ENCODE measurements around the gene WDR83. TPM values are rescaled to one million over a fixed set of nuclear protein-coding genes. Genes with fewer than 3 reads are reported as not detected.

WDR83 gene
- total and polyA plus RNA-seq, 2 experiments from 2014 or later = 9.1 to 19.5 TPM

- Histone ChIP-seq H3K9me2 (replicated peaks; ENCODE audit: insufficient read depth) (no peaks in the 10 kb centered on the region), H3K79me2 (peaks cover 47% of the 10 kb centered on the region), H3K4me3 (no peak overlapping the region), H3K9me3 (ENCODE audit: low read depth) (peaks cover 32% of the 10 kb centered on the region), H3K27ac (no peak overlapping the region), H3K36me3 (replicated peaks; ENCODE audit: insufficient read depth, low read depth) (peaks cover 17% of the 10 kb centered on the region), H3K4me1 (ENCODE audit: insufficient read depth) (no peaks in the 10 kb centered on the region), H2AFZ (no peak overlapping the region), H3K4me2 (no peak overlapping the region), H3K27me3 (no peaks in the 10 kb centered on the region), H4K20me1 (ENCODE audit: insufficient read depth, poor library complexity, severe bottlenecking) (peaks cover 7% of the 10 kb centered on the region)
- TF ChIP-seq CTCF (IDR thresholded peaks at IDR 0.05; ENCODE audit: poor library complexity) (no peak), EZH2 (IDR thresholded peaks at IDR 0.05; ENCODE audit: borderline replicate concordance) (no peak), EZH2phosphoT487 (IDR thresholded peaks at IDR 0.05; ENCODE audit: low read depth, severe bottlenecking, unreplicated experiment) (no peak)
- 97% methylated on average over 4 of the region's 4 CpGs for WGBS (ENCODE audit: low lambda C conversion rate, missing lambda C conversion rate)
- DNase-seq (ENCODE audit: low spot score) = no peak
Observed at GRCh38 chr19:12623361-12624031, 43.1 kb upstream of the WDR83 start.

GRCh38 chr19:12626958-12627357, 39.6 kb upstream of the WDR83 start:
- H3K36me3 ChIP-seq (replicated peaks; ENCODE audit: insufficient read depth, low read depth) = peaks cover 26% of the 10 kb centered on the region
- H3K9me3 ChIP-seq (ENCODE audit: low read depth) = peaks cover 41% of the 10 kb centered on the region

GRCh38 chr19:12628040-12629022, 38.3 kb upstream of the WDR83 start:
- H2AFZ ChIP-seq = no peak overlapping the region
- H3K9me2 ChIP-seq (replicated peaks; ENCODE audit: insufficient read depth) = no peaks in the 10 kb centered on the region
- H3K4me3 ChIP-seq = peak overlapping the region; percentile 7
- no peaks in the 10 kb centered on the region for H3K27me3 ChIP-seq
- 97% methylated on average over 17 of the region's 17 CpGs for WGBS (ENCODE audit: low lambda C conversion rate, missing lambda C conversion rate)
- H3K9me3 ChIP-seq (ENCODE audit: low read depth) = peaks cover 36% of the 10 kb centered on the region
- peaks cover 26% of the 10 kb centered on the region for H3K36me3 ChIP-seq (replicated peaks; ENCODE audit: insufficient read depth, low read depth)
- no peak overlapping the region for H3K4me2 ChIP-seq
- H4K20me1 ChIP-seq (ENCODE audit: insufficient read depth, poor library complexity, severe bottlenecking) = no peaks in the 10 kb centered on the region
- H3K4me1 ChIP-seq (ENCODE audit: insufficient read depth) = no peaks in the 10 kb centered on the region
- H3K27ac ChIP-seq = no peak overlapping the region
- DNase-seq (ENCODE audit: low spot score) = no peak
- peaks cover 16% of the 10 kb centered on the region for H3K79me2 ChIP-seq
- no peak for TF ChIP-seq EZH2 (IDR thresholded peaks at IDR 0.05; ENCODE audit: borderline replicate concordance)
- TF ChIP-seq CTCF (IDR thresholded peaks at IDR 0.05; ENCODE audit: poor library complexity) = no peak
- TF ChIP-seq EZH2phosphoT487 (IDR thresholded peaks at IDR 0.05; ENCODE audit: low read depth, severe bottlenecking, unreplicated experiment) = no peak

More at GRCh38 chr19:12626958-12627357, 39.6 kb upstream of the WDR83 start:
- H3K79me2 ChIP-seq = peaks cover 27% of the 10 kb centered on the region
- TF ChIP-seq EZH2phosphoT487 (IDR thresholded peaks at IDR 0.05; ENCODE audit: low read depth, severe bottlenecking, unreplicated experiment) (no peak), EZH2 (IDR thresholded peaks at IDR 0.05; ENCODE audit: borderline replicate concordance) (no peak), CTCF (IDR thresholded peaks at IDR 0.05; ENCODE audit: poor library complexity) (no peak)
- no peaks in the 10 kb centered on the region for H4K20me1 ChIP-seq (ENCODE audit: insufficient read depth, poor library complexity, severe bottlenecking)
- H3K4me1 ChIP-seq (ENCODE audit: insufficient read depth) = no peaks in the 10 kb centered on the region
- H3K4me2 ChIP-seq = no peak overlapping the region
- DNase-seq (ENCODE audit: low spot score) = no peak
- H3K9me2 ChIP-seq (replicated peaks; ENCODE audit: insufficient read depth) = no peaks in the 10 kb centered on the region
- WGBS (ENCODE audit: low lambda C conversion rate, missing lambda C conversion rate) = 86% methylated on average over 8 of the region's 8 CpGs
- H3K27me3 ChIP-seq = no peaks in the 10 kb centered on the region
- H2AFZ ChIP-seq = no peak overlapping the region
- no peak overlapping the region for H3K27ac ChIP-seq
- H3K4me3 ChIP-seq = no peak overlapping the region

Data from hepatocyte (in vitro differentiated cells).